K562 (cell line): ENCODE data around the gene YPEL4.

Source experiments
- CHD4 ChIP-seq: fragments of 200-600 bp; sonication (generic); IDR thresholded peaks from 3 replicates; pipeline ENCODE4 v1.6.1; 2012; ENCODE audit warnings: low read depth, mild to moderate bottlenecking, mixed read lengths, low read length, inconsistent platforms; ENCODE audit not compliant: insufficient read depth, insufficient replicate concordance, poor library complexity, severe bottlenecking
- CTCF ChIP-seq, 3 experiments: IDR thresholded peaks in 2 of 3; conservative IDR thresholded peaks in 1 of 3; 2 replicates each; pipeline ENCODE4 v1.5.1; 2011 to 2012; ENCODE audit warnings: low read length in 3 of 3, mild to moderate bottlenecking in 3 of 3, control low read depth in 2 of 3, improper control_type of control experiment in 1 of 3, inconsistent platforms in 1 of 3, low read depth in 1 of 3, mixed read lengths in 1 of 3, moderate library complexity in 1 of 3; ENCODE audit not compliant: insufficient read depth in 2 of 3
- JUND ChIP-seq, 2 experiments: IDR thresholded peaks; 2 replicates in 1 of 2; 3 replicates in 1 of 2; pipeline ENCODE4 v1.6.1; 2011; ENCODE audit warnings: borderline replicate concordance in 2 of 2, low read depth in 2 of 2, low read length in 2 of 2, improper control_type of control experiment in 1 of 2, missing biosample characterization in 1 of 2, missing genetic modification characterization in 1 of 2, missing genetic modification reagents in 1 of 2
- SP2 ChIP-seq: IDR thresholded peaks from 2 replicates; pipeline ENCODE4 v1.6.1; 2011; ENCODE audit warnings: mild to moderate bottlenecking, low read depth, low read length, moderate library complexity; ENCODE audit not compliant: poor library complexity, severe bottlenecking; ENCODE audit errors: extremely low read depth
- ZNF778 ChIP-seq: fragments of 450-650 bp; formaldehyde crosslinking; IDR thresholded peaks from 2 replicates; pipeline ENCODE4 v1.4.0; 2020; ENCODE audit warnings: mild to moderate bottlenecking, moderate library complexity
- ZZZ3 ChIP-seq: fragments of 450-650 bp; IDR thresholded peaks from 2 replicates; pipeline ENCODE4 v1.6.1; 2016; ENCODE audit warnings: antibody characterized with exemption, mild to moderate bottlenecking, moderate library complexity

- TF ChIP-seq CTCF (IDR thresholded peaks at IDR 0.05 in 2 of 3, conservative IDR thresholded peaks at IDR 0.05 in 1 of 3; ENCODE audit: insufficient read depth in 2 of 3, low read depth in 1 of 3, low read length in 3 of 3) (no peak), CHD4 (no peak), ZNF778 (CRISPR knock-in tag) (no peak), ZZZ3 (no peak), JUND (IDR thresholded peaks at IDR 0.05; ENCODE audit: borderline replicate concordance, low read depth, low read length) (no peak), JUND (tag; IDR thresholded peaks at IDR 0.05; ENCODE audit: borderline replicate concordance, low read depth, low read length) (no peak), SP2 (no peak)
These were observed 33.1 kb downstream of the YPEL4 start for GRCh38 chr11:57616595-57616994.
